IMR-90 (cell line): ENCODE results near the gene MAP4K1.

ENCODE experiments used
- CEBPB ChIP-seq: IDR thresholded peaks from 2 replicates; pipeline ENCODE4 v1.6.1; 2012; ENCODE audit warnings: low read depth, low read length, improper control_type of control experiment
- CHD1 ChIP-seq: IDR thresholded peaks from 2 replicates; pipeline ENCODE4 v1.6.1; 2012; ENCODE audit warnings: low read depth, low read length, improper control_type of control experiment
- MXI1 ChIP-seq: IDR thresholded peaks from 2 replicates; pipeline ENCODE4 v1.6.1; 2012; ENCODE audit warnings: low read depth, mild to moderate bottlenecking, low read length, moderate library complexity, borderline replicate concordance
- POLR2A ChIP-seq: IDR thresholded peaks from 2 replicates; pipeline ENCODE4 v1.6.1; 2012; ENCODE audit warnings: mild to moderate bottlenecking, low read depth, low read length
- RAD21 ChIP-seq: IDR thresholded peaks from 2 replicates; pipeline ENCODE4 v1.6.1; 2012; ENCODE audit warnings: low read length, improper control_type of control experiment
- SMC3 ChIP-seq: fragments of 150-350 bp; IDR thresholded peaks from 2 replicates; pipeline ENCODE4 v1.6.1; 2016; ENCODE audit warnings: low read depth, mild to moderate bottlenecking, antibody characterized with exemption, low read length, moderate library complexity
- USF2 ChIP-seq: fragments of 150-350 bp; IDR thresholded peaks from 2 replicates; pipeline ENCODE4 v1.6.1; 2017; ENCODE audit warnings: mild to moderate bottlenecking, antibody characterized with exemption, low read length, low read depth
- TF ChIP-seq, protein P1 (sequence below): conservative IDR thresholded peaks from 2 replicates; pipeline ENCODE4 v1.5.1; 2012; ENCODE audit warnings: mild to moderate bottlenecking, low read depth, low read length, improper control_type of control experiment

DNA sequence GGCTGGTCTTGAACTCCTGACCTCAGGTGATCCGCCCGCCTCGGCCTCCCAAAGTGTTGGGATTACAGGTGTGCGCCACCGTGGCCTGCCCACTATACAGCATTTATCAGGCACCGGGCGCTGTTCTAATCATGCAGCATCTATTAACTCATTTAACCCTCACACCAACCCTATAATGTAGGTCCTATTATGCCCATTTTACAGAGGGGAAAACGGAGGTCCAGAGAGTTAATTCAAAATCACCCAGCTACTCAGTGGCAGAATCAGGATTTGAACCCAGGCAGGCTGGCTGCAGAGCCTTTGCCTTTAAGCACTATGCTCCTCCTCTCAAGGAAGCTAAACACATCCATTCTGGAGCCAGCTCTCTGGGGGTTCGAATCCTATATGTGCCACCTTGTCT is 54.3 kb downstream of the MAP4K1 start:
- TF ChIP-seq RAD21 (no peak), SMC3 (no peak), USF2 (no peak), POLR2A (no peak), CHD1 (no peak), MXI1 (no peak), CEBPB (no peak)
- TF ChIP-seq, protein P1, sequence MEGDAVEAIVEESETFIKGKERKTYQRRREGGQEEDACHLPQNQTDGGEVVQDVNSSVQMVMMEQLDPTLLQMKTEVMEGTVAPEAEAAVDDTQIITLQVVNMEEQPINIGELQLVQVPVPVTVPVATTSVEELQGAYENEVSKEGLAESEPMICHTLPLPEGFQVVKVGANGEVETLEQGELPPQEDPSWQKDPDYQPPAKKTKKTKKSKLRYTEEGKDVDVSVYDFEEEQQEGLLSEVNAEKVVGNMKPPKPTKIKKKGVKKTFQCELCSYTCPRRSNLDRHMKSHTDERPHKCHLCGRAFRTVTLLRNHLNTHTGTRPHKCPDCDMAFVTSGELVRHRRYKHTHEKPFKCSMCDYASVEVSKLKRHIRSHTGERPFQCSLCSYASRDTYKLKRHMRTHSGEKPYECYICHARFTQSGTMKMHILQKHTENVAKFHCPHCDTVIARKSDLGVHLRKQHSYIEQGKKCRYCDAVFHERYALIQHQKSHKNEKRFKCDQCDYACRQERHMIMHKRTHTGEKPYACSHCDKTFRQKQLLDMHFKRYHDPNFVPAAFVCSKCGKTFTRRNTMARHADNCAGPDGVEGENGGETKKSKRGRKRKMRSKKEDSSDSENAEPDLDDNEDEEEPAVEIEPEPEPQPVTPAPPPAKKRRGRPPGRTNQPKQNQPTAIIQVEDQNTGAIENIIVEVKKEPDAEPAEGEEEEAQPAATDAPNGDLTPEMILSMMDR: no peak
